GM12801 (cell line): ENCODE data around the gene SLX9.

ENCODE experiments used
- CTCF ChIP-seq: IDR thresholded peaks from one replicate; pipeline ENCODE4 v1.5.1; 2011; ENCODE audit warnings: control low read depth; ENCODE audit not compliant: insufficient read length; ENCODE audit errors: extremely low read depth

SLX9 gene

GRCh38 chr21:45018131-45019075, 78.6 kb downstream of the SLX9 start:
- no peak for TF ChIP-seq CTCF

- TF ChIP-seq CTCF, result no peak
Observed at GRCh38 chr21:45019076-45019886, 79.5 kb downstream of the SLX9 start.

- TF ChIP-seq CTCF, result no peak
Observed at GRCh38 chr21:45019887-45020537, 80.2 kb downstream of the SLX9 start.

GRCh38 chr21:45020629-45021427, 81.0 kb downstream of the SLX9 start:
- no peak for TF ChIP-seq CTCF

- no peak for TF ChIP-seq CTCF
Observed at GRCh38 chr21:45021428-45022347, 81.9 kb downstream of the SLX9 start.

GRCh38 chr21:45022348-45022675, 82.5 kb downstream of the SLX9 start:
- no peak for TF ChIP-seq CTCF
